Forelimb muscle (tissue), 1 donor: ENCODE results near the gene RGS17. TPM values are rescaled to one million over a fixed set of nuclear protein-coding genes. Genes with fewer than 3 reads are reported as not detected.
"Not testable (repeated sequence)": the region's sequence is repeated elsewhere in the genome, so short reads cannot be mapped to it uniquely, and the experiment has no call there.

ENCODE experiments used
- DNase-seq: peaks from one replicate; pipeline ENCODE4 v3.0.0-alpha.2; 2013; ENCODE audit warnings: low read depth
- polyA plus RNA-seq: library from polyadenylated mRNA; unstranded; fragments of 120-200 nt; gene quantifications from one replicate; pipeline ENCODE4 v1.2.1, GENCODE V29; 2013; ENCODE audit not compliant: insufficient read length

Gene RGS17
- polyA plus RNA-seq, 1 donor: 1.2 TPM

DNA sequence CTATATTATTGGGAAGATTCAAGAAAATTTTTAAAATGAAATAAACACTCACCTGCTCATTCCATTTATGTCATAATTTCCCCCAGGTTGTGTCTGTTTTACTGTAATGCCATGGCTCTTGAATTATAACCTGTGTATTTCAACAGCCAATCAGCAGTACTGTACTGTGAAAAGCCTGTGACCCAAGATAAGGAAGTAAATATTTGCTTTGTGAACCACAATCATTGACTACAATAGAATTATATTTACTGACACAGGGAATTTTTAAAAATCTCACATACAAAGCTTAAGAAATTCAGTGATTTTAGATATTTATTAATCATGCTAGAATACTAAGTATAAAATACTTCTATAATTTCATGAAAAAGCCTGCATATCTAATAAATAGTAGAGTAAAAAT is 6.0 kb downstream of the RGS17 start:
- no peak for DNase-seq

DNA sequence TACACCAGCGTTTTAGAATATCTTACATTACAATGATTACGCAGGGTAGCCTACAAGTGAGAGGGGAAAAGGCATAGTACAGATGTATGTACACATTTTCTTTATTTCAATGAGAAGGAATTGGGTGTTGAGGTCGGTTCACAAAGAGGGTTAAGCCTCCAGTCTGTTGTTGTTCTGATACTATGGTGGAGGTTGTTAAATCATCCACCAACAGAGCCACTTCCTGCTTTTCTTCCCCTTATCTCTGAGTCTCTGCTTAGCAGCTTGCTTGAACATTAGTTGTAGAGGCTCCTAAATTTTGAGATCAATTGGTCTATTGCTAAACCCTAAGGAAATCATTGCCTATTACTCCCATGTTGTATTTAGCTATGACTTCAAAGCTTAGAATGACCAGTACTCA is 7.3 kb downstream of the RGS17 start:
- DNase-seq: no peak

DNA sequence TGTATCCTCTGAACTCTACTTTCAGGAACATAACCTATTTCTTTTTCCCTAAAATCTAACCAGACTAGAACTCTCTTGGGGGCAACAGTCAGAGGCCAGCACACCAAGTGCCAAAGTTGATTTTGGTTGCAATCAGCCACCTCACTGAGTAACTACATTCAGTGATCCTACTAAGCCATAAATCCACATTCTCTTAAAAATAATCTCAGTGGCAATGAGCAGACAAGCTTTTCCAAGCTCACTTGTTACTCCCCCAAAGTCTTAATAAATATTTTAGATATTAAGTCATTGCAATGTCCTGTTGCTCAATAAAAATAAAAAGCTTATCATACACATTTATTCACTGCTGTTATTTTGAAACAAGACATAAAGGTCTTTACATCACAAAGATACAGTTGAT is 9.8 kb downstream of the RGS17 start:
- no peak for DNase-seq

DNA sequence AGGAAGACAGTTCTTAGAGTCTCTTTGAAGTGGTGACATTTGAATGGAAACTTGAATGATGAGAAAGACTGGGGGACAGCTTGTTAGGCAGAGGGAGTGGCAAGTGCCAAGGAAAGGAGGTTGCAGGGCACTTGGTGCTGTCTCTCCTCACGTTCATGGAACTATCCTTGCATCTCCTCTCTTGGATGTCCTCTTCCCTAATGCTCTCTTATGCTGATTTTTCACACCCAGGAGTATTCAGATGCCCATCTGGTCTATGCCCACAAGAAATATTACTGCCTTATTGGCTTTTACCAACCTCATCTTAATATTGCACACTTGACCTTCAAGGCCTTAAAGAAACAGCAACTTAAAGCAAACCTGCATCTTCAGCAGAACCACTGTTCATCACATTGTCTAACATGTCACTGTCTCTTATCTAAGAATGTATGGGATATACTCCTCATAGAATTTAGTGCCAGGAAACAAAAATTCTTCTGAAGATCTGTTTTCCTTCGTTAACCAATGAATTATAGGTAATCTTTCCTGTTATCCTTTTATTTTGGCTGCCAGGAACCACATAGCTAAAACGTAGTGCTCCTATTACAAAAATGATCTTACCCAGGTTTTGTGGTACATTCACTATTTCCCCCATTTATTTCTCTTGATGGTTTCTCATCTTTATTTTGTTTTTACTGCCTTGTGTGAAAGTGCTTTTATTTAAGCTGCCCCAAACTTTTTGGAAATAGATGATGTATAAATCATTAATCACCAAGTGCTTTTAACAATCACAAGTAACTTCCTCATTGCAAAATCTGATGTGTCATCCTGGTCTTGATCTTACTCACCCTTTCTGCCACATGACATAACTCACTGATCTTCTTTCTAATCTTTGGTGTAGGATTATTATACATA is 12.8 kb downstream of the RGS17 start:
- DNase-seq: no peak

DNA sequence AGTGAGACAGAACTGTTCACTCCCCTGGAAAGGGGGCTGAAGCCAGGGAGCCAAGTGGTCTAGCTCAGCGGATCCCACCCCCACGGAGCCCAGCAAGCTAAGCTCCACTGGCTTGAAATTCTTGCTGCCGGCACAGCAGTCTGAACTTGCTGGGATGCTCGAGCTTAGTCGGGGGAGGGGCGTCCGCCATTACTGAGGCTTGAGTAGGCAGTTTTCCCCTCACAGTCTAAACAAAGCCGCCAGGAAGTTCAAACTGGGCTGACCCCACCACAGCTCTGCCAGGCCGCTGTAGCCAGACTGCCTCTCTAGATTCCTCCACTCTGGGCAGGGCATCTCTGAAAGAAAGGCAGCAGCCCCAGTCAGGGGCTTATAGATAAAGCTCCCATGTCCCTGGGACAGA is 20.0 kb downstream of the RGS17 start:
- not testable (repeated sequence) for DNase-seq

DNA sequence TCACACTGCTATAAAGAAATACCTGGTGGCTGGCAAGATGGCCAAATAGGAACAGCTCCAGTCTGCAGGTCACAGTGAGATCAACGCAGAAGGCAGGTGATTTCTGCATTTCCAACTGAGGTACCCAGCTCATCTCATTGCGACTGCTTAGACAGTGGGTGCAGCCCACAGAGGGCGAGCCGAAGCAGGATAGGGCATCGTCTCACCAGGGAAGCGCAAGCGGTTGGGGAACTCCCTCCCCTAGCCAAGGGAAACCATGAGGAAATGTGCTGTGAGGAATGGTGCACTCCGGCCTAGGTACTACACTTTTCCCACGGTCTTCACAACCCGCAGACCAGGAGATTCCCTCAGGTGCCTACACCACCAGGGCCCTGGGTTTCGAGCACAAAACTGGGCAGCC is 20.5 kb downstream of the RGS17 start:
- not testable (repeated sequence) for DNase-seq

DNA sequence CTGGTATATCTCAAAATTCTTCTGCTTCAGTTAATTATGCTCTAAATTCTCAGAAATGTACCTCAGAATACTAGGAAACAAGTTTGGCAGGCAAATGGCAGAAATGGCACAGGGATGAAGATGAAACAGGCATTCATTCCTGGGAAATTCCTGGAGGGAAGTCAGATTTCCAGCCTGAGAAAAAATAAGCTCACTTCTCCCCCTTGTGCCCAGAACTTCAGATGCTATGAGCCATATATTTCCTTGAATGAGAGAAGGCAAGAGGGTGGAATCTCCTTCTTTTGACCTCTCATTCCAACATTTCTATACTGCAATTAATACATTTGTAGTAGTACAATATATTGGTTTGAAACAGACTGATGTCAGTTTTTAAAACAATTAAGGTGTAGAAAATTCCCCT is 22.8 kb downstream of the RGS17 start:
- DNase-seq: no peak

DNA sequence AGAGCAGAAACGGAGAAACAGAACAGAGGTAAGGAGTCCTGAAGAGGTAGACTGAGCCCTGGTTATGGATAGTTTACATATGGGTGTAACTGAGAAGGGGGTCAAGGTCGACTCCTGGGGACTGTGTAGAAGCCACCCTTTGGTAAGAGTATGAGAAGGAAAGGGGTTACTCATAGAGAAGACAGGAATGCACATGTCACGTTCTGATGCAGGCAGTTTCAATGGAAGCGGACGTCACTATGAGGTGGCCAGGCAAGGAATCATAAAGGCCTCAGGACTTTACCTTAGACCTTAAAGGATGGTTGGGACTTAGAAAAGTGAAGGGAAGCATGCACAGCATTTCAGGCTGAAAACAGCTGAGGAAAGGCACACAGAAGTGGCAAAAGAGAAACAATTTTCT is 25.1 kb downstream of the RGS17 start:
- DNase-seq: no peak

DNA sequence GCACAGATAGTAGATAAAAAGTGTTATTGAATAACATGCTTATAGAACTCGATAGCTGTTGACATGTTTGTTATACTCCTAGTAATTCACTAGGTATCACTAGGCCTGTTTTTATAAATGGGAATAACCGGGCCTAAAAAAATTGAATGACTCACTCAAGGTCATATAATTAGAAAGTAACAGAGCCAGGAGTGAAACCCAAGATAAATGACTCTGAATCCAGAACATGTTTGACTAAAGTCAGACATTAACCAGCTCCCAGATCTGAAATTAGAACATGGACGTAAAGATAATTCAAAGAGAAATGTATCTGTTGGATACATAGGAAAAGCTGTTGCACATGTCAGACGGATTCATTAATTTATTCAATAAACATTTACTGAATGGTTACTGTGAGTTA is 26.9 kb downstream of the RGS17 start:
- DNase-seq: no peak

DNA sequence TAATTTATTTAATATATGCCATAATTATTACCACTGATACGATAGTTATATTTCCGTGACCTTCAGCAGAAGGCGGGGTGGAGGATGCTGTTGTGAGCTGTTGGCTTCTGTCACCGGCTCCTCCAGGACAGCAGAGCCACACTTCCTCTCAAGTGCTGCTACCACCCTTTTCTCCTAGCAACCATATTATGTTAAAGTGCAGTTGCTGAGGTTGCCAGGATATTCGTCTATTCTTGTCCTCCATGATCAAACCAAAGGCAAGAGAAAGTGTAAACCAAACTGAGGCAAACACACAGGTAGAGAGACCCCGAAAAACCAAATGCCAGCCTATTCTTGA is 27.8 kb downstream of the RGS17 start:
- DNase-seq: no peak

DNA sequence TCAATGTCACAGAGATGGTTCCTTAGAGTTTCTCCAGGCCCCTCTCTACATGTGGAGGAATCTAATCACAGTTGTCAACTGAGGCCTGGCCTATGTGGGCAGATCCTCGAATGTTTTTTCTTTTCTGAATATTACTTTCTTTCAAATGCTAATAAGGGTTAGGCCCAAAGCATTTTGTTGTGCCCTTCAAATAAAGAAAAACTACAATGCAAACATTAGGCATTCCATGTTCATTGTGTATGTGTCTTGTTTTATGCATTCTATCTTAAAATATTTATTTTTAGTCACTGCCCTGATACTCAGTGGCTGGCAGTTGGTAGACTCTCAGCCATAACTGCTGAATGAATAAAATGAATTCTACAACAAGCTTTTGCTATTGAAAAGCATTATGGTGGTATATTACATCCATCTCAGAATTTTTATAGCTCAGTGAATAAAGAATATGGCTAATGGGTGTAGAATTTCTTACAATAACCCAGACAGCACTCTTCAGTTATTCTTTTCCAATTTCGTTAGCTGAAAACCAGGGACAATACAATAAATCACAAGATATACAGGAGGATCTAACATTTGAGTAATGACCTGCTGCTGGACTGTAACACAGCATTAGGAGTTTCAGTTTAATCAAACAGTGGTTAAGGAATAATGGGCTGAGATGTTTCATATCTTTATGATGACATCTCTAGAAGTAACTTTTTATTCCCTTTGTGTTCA is 28.3 kb downstream of the RGS17 start:
- no peak for DNase-seq

DNA sequence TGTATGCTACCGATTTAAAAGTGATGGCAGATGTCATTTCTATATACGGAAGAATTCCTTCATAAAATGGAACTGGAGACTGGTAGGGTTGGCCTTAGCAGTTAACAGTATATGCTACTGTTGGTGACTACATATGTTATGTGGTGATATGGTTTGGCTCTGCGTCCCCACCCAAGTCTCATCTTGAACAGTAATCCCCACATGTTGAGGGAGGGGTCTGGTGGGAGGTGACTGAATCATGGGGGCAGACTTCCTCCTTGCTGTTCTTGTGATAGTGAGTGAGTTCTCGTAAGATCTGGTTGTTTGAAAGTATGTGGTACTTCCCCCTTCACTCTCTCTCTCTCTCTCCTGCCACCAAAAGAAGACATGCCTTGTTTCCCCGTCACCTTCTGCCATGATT is 29.6 kb downstream of the RGS17 start:
- DNase-seq: no peak

DNA sequence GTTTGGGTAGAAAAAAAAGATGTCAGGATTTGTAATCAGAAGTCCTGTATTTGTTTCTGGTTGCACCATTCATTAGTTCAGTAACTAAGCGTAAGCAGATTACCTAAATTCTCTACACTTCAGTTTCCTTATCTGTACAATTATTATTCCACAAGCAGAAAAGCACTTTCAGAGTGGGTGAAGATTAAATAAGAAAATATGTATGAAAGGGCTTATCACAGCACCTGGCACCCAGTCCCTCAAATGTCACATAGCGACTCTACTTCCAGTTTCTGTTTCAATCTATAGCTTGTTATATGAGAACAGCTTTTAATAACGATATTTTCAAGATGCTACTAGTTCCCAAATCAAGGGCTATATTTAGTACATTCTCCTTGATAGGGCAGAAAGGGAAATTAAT is 31.4 kb downstream of the RGS17 start:
- DNase-seq: no peak

DNA sequence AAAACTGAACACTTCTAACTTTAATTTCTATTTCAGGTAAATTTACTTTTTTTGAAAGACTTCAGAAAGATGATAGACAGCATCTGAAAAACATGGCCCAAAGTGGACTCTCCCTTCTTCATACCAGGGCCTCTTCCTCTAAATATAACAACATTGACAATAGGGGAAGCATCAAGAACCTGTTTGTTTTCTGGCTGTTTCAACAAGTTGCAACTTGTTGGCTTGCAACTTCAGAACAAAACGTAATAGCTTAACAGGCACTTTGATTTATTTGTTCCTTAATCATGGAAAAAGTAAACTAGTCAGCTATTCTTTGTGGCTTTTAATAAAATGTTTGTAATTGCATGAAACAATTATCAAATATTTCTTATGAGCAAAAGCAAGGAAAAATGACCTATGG is 34.3 kb downstream of the RGS17 start:
- no peak for DNase-seq

DNA sequence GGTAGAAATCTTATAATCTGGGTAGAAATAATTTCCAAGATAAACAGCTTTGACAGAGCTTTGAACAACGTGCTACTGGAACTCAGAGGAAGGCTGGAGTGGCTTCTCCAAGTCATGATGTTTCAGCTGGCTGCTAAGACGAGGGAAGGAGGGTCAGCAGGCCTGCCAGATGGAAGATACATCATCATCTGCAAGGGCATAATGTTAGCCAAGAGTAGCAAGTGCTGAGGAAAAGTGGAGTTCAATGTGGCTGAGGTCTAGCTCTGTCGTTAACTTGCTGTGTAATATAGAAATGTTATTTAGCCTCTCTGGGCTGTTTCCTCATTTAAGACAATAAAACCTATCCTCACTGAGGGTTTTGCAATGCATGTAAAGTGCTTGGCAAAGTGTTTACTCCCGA is 35.1 kb downstream of the RGS17 start:
- DNase-seq: no peak

DNA sequence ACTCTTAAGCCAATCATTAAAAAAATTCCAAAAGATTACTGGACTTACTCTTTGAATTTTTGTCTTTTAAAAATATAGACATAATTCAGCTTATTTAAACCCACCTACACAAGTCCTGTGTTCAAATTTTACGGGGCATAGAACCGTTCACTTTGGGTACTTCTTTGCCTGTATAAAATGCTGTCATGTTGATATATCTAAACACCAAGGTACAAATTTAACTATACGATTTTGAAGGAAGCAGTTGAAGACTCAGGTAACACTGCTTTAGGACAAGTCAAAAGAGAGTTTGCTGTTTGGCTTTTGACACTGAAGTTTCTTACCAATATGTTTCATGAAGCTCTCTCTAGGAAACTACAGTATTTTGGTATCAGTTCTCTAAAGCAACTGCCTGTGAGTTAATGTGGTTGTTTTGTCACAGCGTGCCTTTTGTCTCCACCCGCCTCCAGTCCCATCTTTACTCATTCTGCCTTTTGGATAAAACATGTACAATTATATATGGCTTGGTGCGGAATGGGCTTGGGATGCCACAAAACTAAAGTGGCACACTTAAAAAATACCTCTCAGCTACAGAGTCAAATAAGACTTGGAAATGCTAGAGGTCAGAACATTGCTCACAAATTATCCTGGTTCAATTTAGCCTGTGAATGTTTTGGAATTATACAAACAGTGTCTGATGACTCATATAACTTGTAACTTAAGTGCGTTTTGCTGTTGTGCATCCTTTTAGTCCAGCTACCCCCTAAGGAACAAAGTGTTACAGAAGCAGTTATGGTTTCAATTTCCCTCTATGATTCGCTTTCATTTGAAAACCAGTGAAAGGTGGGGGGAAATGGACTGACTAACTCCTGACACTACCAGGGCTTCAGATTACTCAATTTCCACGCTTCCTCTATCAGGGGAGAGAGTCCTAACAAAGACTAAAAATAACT is 38.7 kb downstream of the RGS17 start:
- no peak for DNase-seq

DNA sequence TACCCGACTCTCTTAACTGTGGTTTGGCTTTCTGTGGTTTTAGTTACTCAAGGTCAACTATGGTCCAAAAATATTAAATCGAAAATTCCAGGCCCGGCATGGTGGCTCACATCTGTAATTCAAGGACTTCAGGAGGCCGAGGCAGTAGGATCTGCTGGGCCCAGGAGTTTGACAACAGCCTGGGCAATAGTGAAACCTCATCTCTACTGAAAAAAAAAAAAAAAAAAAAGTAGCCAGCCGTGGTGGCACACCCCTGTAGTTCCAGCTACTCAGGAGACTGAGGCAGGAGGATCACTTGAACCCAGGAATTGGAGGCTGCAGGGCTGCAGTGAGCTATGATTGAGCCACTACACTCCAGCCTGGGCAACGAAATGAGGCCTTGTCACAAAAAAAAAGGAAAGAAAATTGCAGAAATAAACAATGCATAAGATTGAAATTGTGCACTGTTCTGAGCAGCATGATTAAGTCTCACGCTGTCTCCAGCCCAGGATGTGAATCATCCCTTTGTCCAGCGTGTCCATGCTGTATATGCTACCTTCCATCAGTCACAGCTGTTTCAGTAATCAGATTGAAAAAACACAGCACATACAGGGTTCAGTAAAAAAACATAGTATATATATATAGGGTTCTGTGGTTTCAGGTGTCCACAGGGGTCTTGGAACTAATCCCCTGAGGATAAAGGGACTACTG is 40.7 kb downstream of the RGS17 start:
- no peak for DNase-seq

DNA sequence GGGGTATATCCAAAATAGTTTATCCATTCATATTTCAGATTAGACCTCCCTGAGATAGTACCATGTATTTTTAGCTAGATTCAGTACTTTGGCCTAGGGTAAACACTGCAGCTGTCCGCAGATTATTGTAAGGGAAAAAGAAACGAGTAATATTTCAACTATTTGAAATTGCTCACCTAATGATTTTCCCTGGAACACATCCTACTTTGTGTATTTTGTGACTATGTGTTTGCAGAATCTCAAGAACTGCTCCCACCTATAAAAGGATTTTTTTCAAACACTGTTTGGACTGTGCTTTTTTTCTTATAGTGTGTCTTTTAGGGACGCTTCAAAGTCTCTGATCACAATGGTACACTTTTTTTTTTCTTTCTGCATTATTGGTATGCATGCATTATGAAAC is 42.3 kb downstream of the RGS17 start:
- no peak for DNase-seq

DNA sequence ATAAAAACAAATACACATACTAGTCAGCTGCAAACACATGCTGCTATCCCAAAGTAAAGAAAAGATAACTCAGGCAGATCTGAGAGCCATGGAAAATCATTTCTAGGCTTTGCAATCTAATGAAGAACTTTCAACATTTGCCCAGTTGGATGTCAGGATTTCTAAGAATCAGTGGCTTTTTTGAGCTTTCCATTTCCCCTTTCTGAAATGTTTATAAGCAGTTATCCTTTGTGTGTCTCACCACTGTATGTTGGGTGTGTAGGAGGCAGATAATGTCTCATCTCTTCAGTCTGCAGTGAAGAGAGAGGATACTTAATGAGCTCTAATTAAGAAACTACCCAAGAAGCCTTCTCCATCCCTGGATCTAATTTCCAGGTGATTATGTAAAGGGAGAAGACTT is 43.6 kb downstream of the RGS17 start:
- no peak for DNase-seq

DNA sequence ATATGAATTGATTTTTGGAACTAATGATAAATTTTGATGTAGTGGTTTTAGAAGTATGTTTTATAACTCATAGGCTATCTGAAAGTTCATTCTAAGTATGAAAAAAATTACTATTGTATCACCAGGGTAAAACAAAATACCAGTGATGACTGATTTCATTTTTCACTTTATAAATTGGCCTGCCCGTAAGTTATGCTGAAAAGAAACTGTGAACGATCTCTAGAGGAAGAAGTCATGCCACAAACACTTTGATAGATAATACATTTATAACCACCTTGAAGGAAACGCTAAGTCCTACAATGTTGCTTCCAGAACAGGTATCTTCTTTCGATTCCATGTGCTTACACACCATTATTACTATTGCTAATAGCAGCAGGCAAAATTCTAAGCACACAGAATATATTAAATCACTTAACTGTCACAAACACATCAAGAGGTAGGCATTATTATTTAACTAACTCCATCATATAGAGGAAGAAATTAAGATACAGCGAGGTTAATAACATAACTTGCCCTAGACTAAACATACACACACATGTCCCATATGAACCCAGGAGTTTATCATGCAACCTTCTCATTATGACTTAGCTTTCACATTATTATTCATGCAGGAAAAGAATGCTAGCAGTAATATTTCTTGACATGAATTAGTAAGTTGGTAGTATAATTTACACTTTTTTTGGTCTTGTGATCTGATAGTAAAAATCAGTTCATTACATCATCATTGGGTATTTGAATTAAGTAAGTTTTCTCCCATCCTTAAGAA is 44.7 kb downstream of the RGS17 start:
- no peak for DNase-seq

DNA sequence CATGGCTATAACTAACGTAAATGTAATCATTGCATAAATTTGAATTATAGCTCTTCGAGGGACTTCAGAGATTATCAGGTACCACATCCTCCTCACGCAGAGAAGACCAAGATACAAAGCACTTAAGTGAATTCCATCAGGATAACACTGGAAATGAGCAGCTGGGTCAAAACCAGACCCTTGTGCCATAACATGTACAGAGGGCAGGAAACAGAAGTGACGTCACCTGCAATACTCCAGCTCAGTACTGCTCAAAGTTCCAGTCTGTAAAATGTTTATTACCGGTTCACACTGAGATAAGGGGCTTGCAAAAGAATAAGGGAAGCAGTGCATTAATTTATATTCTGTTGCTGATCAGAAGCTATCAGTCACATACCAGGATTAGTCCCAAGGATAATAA is 45.8 kb downstream of the RGS17 start:
- no peak for DNase-seq
